K562 (cell line): ENCODE results near the gene ABHD12. TPM values are rescaled to one million over a fixed set of nuclear protein-coding genes. Genes with fewer than 3 reads are reported as not detected.

Experiments
- ATAC-seq: fragments of 200-7000 bp; cut with Tn5 transposase; 3 replicates; pipeline ENCODE4 v1.9.1; 2020; ENCODE audit warnings: moderate library complexity
- BruUV-seq: library from RNA; stranded (reverse); fragments of 400-500 nt; replicated peaks from 2 replicates; lab custom pipeline; 2021; lab: Mats Ljungman, UMichigan
- CTCF ChIA-PET: fragments of 300-600 bp; formaldehyde crosslinking; extraction: SDS; loops from one replicate; lab custom pipeline; 2021; ENCODE audit warnings: low intra/inter-chr PET ratio; lab: Yijun Ruan, JAX
- POLR2A ChIA-PET: fragments of 300-600, 350-650 bp; sonication (Branson Sonifier 250); formaldehyde crosslinking; extraction: SDS; loops from one replicate; lab custom pipeline; 2021; ENCODE audit warnings: antibody characterized with exemption, inconsistent platforms; lab: Yijun Ruan, JAX
- DNase-seq, 4 experiments: peaks; one replicate each; pipeline versions ENCODE4 v3.0.0 to v3.0.0-alpha.2; 2011 to 2018; ENCODE audit warnings: low spot score in 3 of 4, mixed read lengths in 3 of 4; ENCODE audit errors: extremely low read depth in 1 of 4
- FAIRE-seq: peaks from 2 replicates; lab custom pipeline; 2011; peaks lifted over from hg19 to GRCh38; lab: Jason Lieb, UNC
- H2AFZ ChIP-seq: 2 replicates; pipeline ENCODE4 v1.6.0; 2011; ENCODE audit warnings: low read depth, low read length, control low read depth, inconsistent platforms
- H3K27ac ChIP-seq: fragments of 200-600 bp; 3 replicates; pipeline ENCODE4 v1.8.0; 2011; ENCODE audit warnings: low read depth, mild to moderate bottlenecking, control low read depth, inconsistent platforms, low read length, moderate library complexity, mixed read lengths; ENCODE audit errors: extremely low read depth
- H3K27me3 ChIP-seq, 2 experiments: fragments of 300-600 bp in 1 of 2; 2 replicates in 1 of 2; 3 replicates in 1 of 2; pipeline versions ENCODE4 v1.6.0 to v1.8.0; 2011; ENCODE audit warnings: inconsistent platforms in 2 of 2, low read length in 2 of 2, mild to moderate bottlenecking in 1 of 2, mixed read lengths in 1 of 2, moderate library complexity in 1 of 2; ENCODE audit not compliant: control insufficient read depth in 2 of 2, insufficient read depth in 2 of 2
- H3K36me3 ChIP-seq: fragments of 300-600 bp; 3 replicates; pipeline ENCODE4 v1.8.0; 2011; ENCODE audit warnings: mild to moderate bottlenecking, low read length, inconsistent platforms; ENCODE audit not compliant: control insufficient read depth, insufficient read depth
- H3K4me1 ChIP-seq, 2 experiments: fragments of 200-600 bp in 1 of 2; replicated peaks in 1 of 2; 2 replicates in 1 of 2; 3 replicates in 1 of 2; pipeline versions ENCODE4 v1.5.1 to v1.8.0; 2011; ENCODE audit warnings: inconsistent platforms in 2 of 2, low read length in 2 of 2, mild to moderate bottlenecking in 1 of 2, mixed read lengths in 1 of 2, moderate library complexity in 1 of 2; ENCODE audit not compliant: control insufficient read depth in 2 of 2, insufficient read depth in 2 of 2
- H3K4me2 ChIP-seq: 2 replicates; pipeline ENCODE4 v1.6.1; 2011; ENCODE audit warnings: low read length, control low read depth, inconsistent platforms, mixed read lengths; ENCODE audit not compliant: insufficient read depth
- H3K4me3 ChIP-seq: fragments of 200-600 bp; sonication (generic), shearing (Covaris generic); 2 replicates; pipeline ENCODE4 v1.5.1; 2016; ENCODE audit warnings: control low read depth, inconsistent platforms
- H3K79me2 ChIP-seq: fragments of 200-600 bp; 3 replicates; pipeline ENCODE4 v1.8.0; 2011; ENCODE audit warnings: low read length, inconsistent platforms; ENCODE audit not compliant: control insufficient read depth, insufficient read depth
- H3K9ac ChIP-seq, 2 experiments: 2 replicates each; pipeline versions ENCODE4 v1.6.0 to v1.6.1; 2011; ENCODE audit warnings: low read depth in 2 of 2, low read length in 2 of 2, control low read depth in 1 of 2, inconsistent platforms in 1 of 2, mild to moderate bottlenecking in 1 of 2, mixed read lengths in 1 of 2; ENCODE audit not compliant: insufficient read depth in 1 of 2
- H3K9me1 ChIP-seq: one replicate; pipeline ENCODE4 v1.6.0; 2011; ENCODE audit warnings: inconsistent platforms, mild to moderate bottlenecking, low read length, moderate library complexity; ENCODE audit not compliant: control insufficient read depth, insufficient read depth
- H3K9me3 ChIP-seq: replicated peaks from 2 replicates; pipeline ENCODE4 v1.5.1; 2011; ENCODE audit warnings: low read depth, low read length, inconsistent platforms; ENCODE audit not compliant: control insufficient read depth, insufficient read depth
- H4K20me1 ChIP-seq: replicated peaks from 2 replicates; pipeline ENCODE4 v1.6.1; 2011; ENCODE audit warnings: low read length, inconsistent platforms, mixed read lengths; ENCODE audit not compliant: control insufficient read depth, insufficient read depth
- DMBX1 ChIP-seq: fragments of 250-450 bp; sonication (Bioruptor Pico); IDR thresholded peaks from 2 replicates; pipeline ENCODE4 v1.8.0; 2022; ENCODE audit warnings: inconsistent platforms, mild to moderate bottlenecking, moderate library complexity, borderline replicate concordance
- GATA2 ChIP-seq: sonication (generic); formaldehyde crosslinking; IDR thresholded peaks from 2 replicates; pipeline ENCODE4 v1.4.0; 2020; ENCODE audit warnings: mild to moderate bottlenecking, missing genetic modification reagents
- MYC ChIP-seq, 2 experiments: fragments of 250-450 bp in 1 of 2; sonication (Bioruptor Pico) in 1 of 2; IDR thresholded peaks; 2 replicates each; pipeline versions ENCODE4 v1.5.1 to v1.6.1; 2012 to 2021; ENCODE audit warnings: low read depth in 2 of 2, borderline replicate concordance in 1 of 2, improper control_type of control experiment in 1 of 2, low read length in 1 of 2, mild to moderate bottlenecking in 1 of 2, moderate library complexity in 1 of 2
- NFXL1 ChIP-seq: fragments of 450-650 bp; formaldehyde crosslinking; IDR thresholded peaks from 2 replicates; pipeline ENCODE4 v1.4.0; 2021; ENCODE audit warnings: mild to moderate bottlenecking
- TEAD4 ChIP-seq, 2 experiments: sonication (generic) in 1 of 2; formaldehyde crosslinking in 1 of 2; IDR thresholded peaks; 2 replicates each; pipeline versions ENCODE4 v1.6.1 to v1.8.0; 2012 to 2022; ENCODE audit warnings: borderline replicate concordance in 1 of 2, inconsistent platforms in 1 of 2, low read length in 1 of 2, mild to moderate bottlenecking in 1 of 2, missing genetic modification reagents in 1 of 2
- ZBTB11 ChIP-seq, 3 experiments: fragments of 200-800 bp in 1 of 3; fragments of 250-450 bp in 1 of 3; fragments of 450-650 bp in 1 of 3; sonication (Bioruptor Pico) in 1 of 3; sonication (Bioruptor generic) in 1 of 3; formaldehyde crosslinking in 1 of 3; IDR thresholded peaks; 2 replicates each; pipeline versions ENCODE4 v1.6.1 to v1.8.0; 2016 to 2022; ENCODE audit warnings: mild to moderate bottlenecking in 2 of 3, missing genetic modification characterization in 2 of 3, missing compliant biosample characterization in 1 of 3, moderate library complexity in 1 of 3
- ZNF561 ChIP-seq: fragments of 450-650 bp; formaldehyde crosslinking; conservative IDR thresholded peaks from 2 replicates; pipeline ENCODE4 v1.4.0; 2020; ENCODE audit warnings: mild to moderate bottlenecking, moderate library complexity
- WGBS: fragments of 100-300 bp; shearing (Covaris generic); methylation state at CpG from one replicate; pipeline ENCODE4 v1.1.6; 2016; ENCODE audit warnings: low coverage, mixed read lengths; ENCODE audit not compliant: insufficient coverage; ENCODE audit errors: missing lambda C conversion rate; 5-methylcytosine and 5-hydroxymethylcytosine counted together
- in situ Hi-C: fragments of 300-500 bp; cut with MboI; formaldehyde crosslinking; loops from 4 replicates; pipeline ENCODE4 v1.15.0; 2018; ENCODE audit warnings: inconsistent platforms, mixed read lengths
- intact Hi-C: fragments of 100-400 bp; cut with micrococcal nuclease; formaldehyde crosslinking; loops from 2 replicates; pipeline ENCODE4 v1.14.2; 2022
- polyA plus RNA-seq, 8 experiments: library from polyadenylated mRNA; depleted of rRNA in 4 of 8; stranded (reverse) in 5 of 8; unstranded in 3 of 8; fragments of >200 nt; fragmentation: Nextera tagmentation in 2 of 8; fragmentation: Illumina TruSeq in 1 of 8; extraction: Ambion mirVana in 2 of 8; extraction: Trizol in 1 of 8; gene quantifications; 2 replicates each; pipeline versions ENCODE4 v1.2.1 to v1.2.3, GENCODE V29; 2011 to 2014; ENCODE audit warnings: inconsistent platforms in 1 of 8, missing spikeins in 1 of 8
- total RNA-seq, 7 experiments: library from RNA; depleted of rRNA in 6 of 7; stranded (reverse); fragments of >200 nt in 6 of 7; fragmentation: Illumina TruSeq in 2 of 7; extraction: Trizol in 2 of 7; gene quantifications; 2 replicates each; pipeline versions ENCODE4 v1.2.1 to v1.2.3, GENCODE V29; 2011 to 2021; ENCODE audit warnings: low replicate concordance in 1 of 7
- TF ChIP-seq, protein P1 (sequence below): fragments of 250-450 bp; sonication (Bioruptor Pico); IDR thresholded peaks from 2 replicates; pipeline ENCODE4 v1.5.0; 2020; ENCODE audit warnings: mild to moderate bottlenecking, borderline replicate concordance

The ABHD12 gene
- total and polyA plus RNA-seq, 9 of the 15 experiments (the other 6 are each of a cell fraction or from before 2014, with no cell fraction given): 0.65 to 15.6 (median 9.1) TPM

GRCh38 chr20:25376886-25377285 lies 13.7 kb downstream of the ABHD12 start:
- H2AFZ ChIP-seq: no peak overlapping the region
- no peaks in the 10 kb centered on the region; a peak in 1 of 5 replicates for H3K4me1 ChIP-seq
- no TSS peak for BruUV-seq
- no peak for TF ChIP-seq TEAD4 (IDR thresholded peaks at IDR 0.05; ENCODE audit: low read length)
- TF ChIP-seq TEAD4 (CRISPR knock-in tag; IDR thresholded peaks at IDR 0.05; ENCODE audit: borderline replicate concordance): no peak
- no peak for TF ChIP-seq NFXL1 (CRISPR knock-in tag)
- H3K79me2 ChIP-seq: peaks cover 29% of the 10 kb centered on the region
- in situ Hi-C loops: no loop called here
- no peak for ATAC-seq
- intact Hi-C loops: no loop called here
- ChIA-PET POLR2A (no interaction called here), CTCF (no interaction called here)
- 33% methylated on average over 1 of the region's 2 CpGs for WGBS
- no peak overlapping the region for H3K4me3 ChIP-seq
- H3K27me3 ChIP-seq: no peaks in the 10 kb centered on the region; a peak in 1 of 5 replicates
- no peaks in the 10 kb centered on the region for H3K9me3 ChIP-seq
- H3K9me1 ChIP-seq: no peaks in the 10 kb centered on the region
- H3K9ac ChIP-seq: no peak overlapping the region
- no peaks in the 10 kb centered on the region for H4K20me1 ChIP-seq
- DNase-seq: no peak
- no peak overlapping the region for H3K4me2 ChIP-seq
- H3K36me3 ChIP-seq: no peaks in the 10 kb centered on the region; the same call in 1 of the 3 replicates
- FAIRE-seq: no peak
- H3K27ac ChIP-seq: no peak overlapping the region

- H3K79me2 ChIP-seq: peaks cover 26% of the 10 kb centered on the region
- H3K4me3 ChIP-seq: no peak overlapping the region
- no peak overlapping the region for H3K9ac ChIP-seq
- intact Hi-C loops (no loop called here), in situ Hi-C loops (no loop called here)
- FAIRE-seq: no peak
- DNase-seq: no peak
- no peak for ATAC-seq
- BruUV-seq: no TSS peak
- H3K27me3 ChIP-seq: no peaks in the 10 kb centered on the region; a peak in 1 of 5 replicates
- H3K4me1 ChIP-seq: no peaks in the 10 kb centered on the region; a peak in 1 of 5 replicates
- H3K4me2 ChIP-seq: no peak overlapping the region
- H3K36me3 ChIP-seq: no peaks in the 10 kb centered on the region; the same call in 2 of the 3 replicates
- H4K20me1 ChIP-seq: no peaks in the 10 kb centered on the region
- no peak overlapping the region for H2AFZ ChIP-seq
- ChIA-PET CTCF (no interaction called here), POLR2A (no interaction called here)
- H3K27ac ChIP-seq: no peak overlapping the region
- H3K9me3 ChIP-seq: no peaks in the 10 kb centered on the region
- H3K9me1 ChIP-seq: no peaks in the 10 kb centered on the region
- WGBS: 88% methylated on average over 4 of the region's 4 CpGs
- no peak for TF ChIP-seq GATA2
- no peak for TF ChIP-seq MYC (IDR thresholded peaks at IDR 0.05; ENCODE audit: low read depth, low read length)
- TF ChIP-seq MYC (CRISPR knock-in tag; IDR thresholded peaks at IDR 0.05; ENCODE audit: borderline replicate concordance, low read depth): no peak
- TF ChIP-seq, protein P1, sequence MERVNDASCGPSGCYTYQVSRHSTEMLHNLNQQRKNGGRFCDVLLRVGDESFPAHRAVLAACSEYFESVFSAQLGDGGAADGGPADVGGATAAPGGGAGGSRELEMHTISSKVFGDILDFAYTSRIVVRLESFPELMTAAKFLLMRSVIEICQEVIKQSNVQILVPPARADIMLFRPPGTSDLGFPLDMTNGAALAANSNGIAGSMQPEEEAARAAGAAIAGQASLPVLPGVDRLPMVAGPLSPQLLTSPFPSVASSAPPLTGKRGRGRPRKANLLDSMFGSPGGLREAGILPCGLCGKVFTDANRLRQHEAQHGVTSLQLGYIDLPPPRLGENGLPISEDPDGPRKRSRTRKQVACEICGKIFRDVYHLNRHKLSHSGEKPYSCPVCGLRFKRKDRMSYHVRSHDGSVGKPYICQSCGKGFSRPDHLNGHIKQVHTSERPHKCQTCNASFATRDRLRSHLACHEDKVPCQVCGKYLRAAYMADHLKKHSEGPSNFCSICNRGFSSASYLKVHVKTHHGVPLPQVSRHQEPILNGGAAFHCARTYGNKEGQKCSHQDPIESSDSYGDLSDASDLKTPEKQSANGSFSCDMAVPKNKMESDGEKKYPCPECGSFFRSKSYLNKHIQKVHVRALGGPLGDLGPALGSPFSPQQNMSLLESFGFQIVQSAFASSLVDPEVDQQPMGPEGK (CRISPR knock-in tag): no peak
- no peak for TF ChIP-seq ZNF561 (CRISPR knock-in tag)
- no peak for TF ChIP-seq ZBTB11 (CRISPR knock-in tag; IDR thresholded peaks at IDR 0.05)
- no peak for TF ChIP-seq DMBX1
Observed at GRCh38 chr20:25376236-25376635, 14.4 kb downstream of the ABHD12 start.
